Activated CD4-positive, alpha-beta T cell treated with anti-CD3 and anti-CD28 coated beads for 48 hours (primary cell): ENCODE results near the gene TPST2.

Source experiments
- DNase-seq: peaks from one replicate; pipeline ENCODE4 v3.0.0-alpha.2; 2020

TPST2 gene

GRCh38 chr22:26487996-26488395 lies 101.9 kb downstream of the TPST2 start:
- DNase-seq, result no peak

DNA sequence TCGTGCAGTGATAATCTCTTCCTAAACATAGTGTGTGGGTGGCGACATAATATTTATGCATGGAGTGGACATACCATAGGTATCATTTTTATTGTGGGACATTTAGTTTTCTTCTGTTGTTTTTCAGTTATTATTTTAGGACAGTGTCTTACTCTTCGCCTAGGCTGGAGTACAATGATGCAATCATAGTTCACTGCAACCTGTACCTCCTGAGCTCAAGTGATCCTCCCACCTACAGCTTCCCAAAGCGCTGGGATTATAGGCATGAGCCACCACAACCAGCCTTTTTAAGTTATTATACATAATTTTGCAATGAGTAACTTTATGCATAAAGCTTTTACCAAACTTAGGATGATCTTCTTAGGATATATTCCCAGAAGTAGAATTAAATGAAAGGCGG lies 103.5 kb downstream of the TPST2 start:
- no peak for DNase-seq

DNA sequence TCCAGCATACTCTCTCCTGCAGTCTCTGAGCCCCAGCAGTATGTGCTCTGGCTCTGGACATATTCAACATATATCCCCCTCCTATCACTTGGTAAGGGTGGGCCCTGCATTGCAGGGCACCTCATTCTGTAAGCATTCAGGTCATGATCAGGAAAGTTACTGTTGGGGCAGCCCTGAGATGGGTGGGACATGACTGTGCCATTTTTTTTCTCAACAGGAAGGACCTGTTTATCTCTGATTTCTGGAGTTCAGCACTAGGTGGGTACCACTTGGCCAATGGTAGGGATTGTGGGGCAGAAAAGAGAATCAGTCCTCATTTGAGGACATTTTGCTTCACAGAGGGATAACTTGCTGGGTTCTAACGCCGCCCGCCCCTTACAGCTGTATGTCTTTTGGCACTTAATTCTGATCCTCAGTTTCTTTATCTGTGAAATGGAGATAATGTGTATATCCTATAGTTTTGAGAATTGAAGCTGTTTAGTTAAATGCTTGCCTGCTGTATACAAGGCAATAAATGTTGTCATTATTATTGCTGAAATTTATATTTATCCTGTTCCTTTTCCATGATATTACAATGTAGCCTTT lies 104.0 kb downstream of the TPST2 start:
- DNase-seq, result no peak

DNA sequence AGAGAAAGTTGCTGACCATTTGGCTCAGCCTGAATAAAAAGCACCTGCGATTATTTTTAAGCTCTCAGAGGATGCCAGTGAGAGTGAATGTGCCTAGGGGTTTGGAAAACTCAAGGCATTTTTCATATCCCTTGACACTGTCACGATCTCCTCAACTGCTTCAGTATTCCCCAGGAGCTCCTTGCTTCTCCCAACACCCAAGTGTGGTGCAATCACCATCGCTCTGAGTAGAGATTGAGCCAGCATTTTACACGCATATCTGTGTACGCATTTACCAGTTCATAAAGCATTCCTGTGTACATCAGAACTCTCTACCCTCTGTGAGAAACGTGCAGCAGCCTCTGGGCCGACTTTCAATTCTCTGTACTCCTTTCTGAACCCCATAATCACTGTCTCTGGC lies 104.9 kb downstream of the TPST2 start:
- no peak for DNase-seq

DNA sequence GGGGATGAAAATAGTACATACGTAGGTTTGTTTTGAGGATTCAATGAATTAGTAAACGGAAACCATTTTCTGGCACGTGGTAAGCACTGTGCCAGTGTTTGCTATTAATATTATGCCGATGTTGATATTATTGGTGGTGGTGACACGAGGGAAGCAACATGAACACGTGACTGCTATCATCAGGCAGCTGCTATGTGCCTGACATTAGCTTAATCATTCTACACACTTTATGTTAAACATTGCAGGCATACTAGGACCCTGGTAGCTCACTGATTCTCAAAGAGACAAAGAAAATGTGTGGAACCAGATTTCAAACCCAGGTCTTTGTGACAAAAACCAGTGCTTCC lies 105.6 kb downstream of the TPST2 start:
- DNase-seq, result no peak

GRCh38 chr22:26483439-26484359 lies 106.2 kb downstream of the TPST2 start, which contains the start of the genes HPS4 and SRRD:
TSS of gene HPS4 (minus strand) at chr22:26483783. CDS start at chr22:26481762, 2,021 bp downstream.
TSS of gene SRRD (plus strand) at chr22:26483877. CDS start at chr22:26483891, 14 bp downstream.
- DNase-seq, result peak; percentile 93

- DNase-seq, result no peak
These were observed 106.9 kb downstream of the TPST2 start for GRCh38 chr22:26483043-26483438.

GRCh38 chr22:26482161-26482560 lies 107.8 kb downstream of the TPST2 start:
- no peak for DNase-seq

DNA sequence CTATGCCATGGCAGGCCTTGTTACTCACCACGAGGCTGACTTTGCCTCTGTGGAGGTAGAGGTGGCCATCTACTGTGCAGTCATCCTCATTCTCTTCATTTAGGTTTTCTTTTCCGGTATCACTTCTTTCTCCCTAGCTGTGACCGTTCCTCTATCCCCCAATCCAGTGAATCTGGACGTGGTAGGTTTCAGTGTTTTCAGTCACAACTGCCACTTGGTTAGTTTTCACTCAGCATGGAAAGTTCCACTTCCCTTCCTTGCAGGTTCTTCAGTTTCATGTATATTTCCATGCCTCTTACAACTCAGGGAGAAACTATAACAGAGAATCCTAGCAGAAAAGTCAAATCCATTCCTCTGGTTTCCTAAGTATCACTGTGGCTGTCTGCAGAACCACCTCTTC lies 108.2 kb downstream of the TPST2 start:
- peak; percentile 20 for DNase-seq

DNA sequence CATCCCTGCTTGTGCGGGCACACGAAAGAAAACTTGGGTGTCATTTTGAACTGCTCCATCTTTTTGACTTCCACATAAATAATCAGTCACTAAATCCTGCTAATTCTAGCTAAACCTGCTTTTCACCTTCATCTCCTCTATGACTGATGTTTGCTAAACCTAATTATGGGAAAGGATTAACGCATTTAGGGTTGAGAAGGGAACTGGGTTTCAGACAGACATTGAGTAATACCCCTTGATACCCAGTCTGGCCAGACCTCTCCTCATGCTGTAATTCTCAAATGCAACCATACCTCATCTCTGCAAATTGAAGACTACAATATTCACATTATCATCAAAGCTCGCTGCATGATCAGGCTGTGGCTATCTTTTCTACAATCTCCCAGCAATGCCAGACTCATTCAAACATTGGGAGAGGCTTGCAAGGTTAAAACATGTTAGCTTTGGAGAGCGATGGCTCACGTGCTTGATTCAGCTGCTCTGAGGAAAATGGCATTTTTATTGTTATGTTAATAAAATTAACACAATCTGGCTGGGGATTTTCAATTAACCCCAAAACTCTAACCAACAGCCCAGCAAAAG lies 108.7 kb downstream of the TPST2 start:
- no peak for DNase-seq

DNA sequence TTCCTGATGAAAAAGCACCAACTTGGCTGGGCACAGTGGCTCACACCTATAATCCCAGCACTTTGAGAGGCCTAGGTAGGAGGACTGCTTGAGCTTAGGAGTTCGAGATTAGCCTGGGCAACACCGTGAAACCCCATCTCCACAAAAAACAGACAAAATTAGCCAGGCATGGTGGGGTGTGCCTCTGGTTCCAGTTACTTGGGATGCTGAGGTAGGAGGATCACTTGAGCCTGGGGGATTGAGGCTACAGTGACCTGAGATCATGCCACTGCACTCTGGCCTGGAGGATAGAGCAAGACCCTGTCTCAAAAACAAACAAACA lies 109.4 kb downstream of the TPST2 start:
- DNase-seq, result no peak

DNA sequence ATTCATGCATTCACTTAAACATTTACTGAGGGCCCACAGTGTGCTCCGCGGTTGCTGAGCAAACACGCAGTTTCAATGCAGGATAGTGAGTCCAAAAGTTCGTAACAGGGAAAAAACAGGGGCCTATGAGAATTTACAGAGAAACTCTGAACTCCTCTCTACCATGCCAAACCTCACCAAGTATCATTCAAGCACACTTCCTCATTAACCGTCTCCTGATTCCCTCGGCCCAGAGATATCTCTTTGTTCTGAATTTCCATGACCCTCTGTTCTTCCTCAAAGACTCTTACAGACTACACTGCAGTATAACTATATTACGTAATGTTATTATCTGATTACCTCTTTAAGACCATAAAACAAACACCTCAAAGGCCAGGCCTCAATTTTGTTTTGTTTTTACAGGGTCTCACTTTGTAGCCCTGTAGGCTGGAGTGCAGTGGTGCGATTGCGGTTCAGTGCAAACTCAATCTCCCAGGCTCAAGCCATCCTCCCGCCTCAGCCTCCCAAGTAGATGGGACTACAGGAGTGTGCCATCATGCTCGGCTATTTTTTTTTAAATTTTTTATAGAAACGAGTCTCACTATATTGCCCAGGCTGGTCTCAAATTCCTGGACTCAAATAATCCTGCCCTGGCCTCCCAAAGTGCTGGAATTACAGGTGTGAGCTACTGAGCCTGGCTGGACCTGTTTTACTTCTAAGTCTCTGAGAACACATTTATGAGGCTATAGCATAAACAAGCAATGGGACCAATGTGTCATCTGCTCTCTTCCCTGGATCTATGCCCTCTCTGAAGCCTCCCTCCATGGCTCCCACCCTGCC lies 109.9 kb downstream of the TPST2 start:
- DNase-seq, result no peak

DNA sequence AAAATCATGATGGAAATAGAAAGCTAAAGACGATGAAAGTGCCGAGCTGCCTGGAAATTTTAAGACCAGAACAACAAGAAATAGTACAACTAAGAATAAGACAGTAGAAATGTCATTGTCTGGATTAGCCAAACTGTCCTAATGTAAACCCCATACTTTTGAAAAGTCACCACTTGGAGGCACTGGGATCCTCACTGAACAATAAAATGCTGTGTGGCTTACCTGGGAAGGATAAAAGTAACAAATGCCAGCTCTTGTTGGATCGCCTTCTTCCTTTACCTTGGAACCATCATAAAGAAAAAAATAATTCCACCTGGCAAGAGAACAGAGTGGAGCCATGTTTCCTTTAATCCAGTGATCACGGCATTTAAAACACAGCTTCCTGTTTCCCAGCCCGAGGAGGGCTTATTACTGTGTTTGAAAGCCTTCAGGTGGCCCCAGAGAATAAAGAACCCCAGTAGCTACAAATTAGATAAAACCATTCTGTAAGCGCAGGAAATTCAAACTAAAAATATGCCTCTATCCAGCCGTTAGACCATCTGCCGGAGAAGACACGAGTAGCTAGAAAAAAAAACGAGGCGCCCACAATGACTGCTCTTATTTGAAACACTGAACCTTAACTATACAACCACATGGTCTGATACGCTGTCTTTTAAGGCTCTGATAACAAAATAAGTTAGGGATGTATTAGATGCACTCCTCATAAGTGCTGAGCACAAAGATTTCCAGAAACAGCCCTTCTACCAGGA lies 110.7 kb downstream of the TPST2 start:
- DNase-seq, result no peak

DNA sequence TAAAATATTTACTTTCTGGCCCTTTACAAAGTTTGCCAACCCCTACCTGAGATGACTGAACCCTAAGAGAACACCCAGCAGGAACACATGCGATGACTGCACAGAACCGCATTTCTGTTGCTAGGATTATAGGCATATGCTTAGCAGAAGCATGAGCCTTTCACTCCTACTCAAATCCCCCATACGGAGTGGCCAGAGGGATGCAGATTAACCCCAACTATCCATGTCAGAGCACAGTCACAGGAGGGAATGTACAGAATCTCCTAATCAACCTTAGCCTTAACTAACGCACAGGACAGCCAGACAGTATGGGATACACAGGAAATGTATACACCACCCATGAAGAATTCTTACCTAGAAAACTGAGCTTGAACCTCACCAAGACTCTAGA lies 112.6 kb downstream of the TPST2 start:
- no peak for DNase-seq

DNA sequence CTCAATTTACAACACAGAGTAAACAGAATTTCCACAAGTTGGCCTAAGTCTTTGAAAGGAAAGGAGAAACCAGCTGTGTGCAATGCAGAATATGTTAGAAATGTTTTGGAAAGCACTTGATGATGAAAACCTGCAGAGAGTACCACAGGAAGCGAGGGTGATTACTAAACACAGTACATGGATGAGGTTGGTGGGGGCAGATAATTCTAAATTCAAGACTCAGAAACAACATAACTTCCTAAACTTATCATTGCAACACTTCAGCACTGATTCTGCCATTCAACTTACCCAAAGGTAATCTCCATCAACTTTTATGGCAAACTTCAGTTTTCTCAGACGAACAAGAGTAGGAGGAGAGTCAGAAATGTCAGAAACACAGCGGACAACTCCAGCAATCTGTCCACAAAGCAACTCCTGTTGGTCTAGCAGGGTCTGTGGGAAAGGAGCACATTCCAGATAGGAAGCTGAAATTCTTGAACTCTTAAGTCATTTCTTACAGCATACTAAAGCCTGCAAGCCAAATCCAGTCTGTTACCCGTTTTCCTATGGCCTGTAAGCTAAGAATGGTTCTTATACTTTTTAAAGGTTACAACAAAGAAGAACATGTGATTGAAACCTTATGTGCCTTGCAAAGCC lies 113.1 kb downstream of the TPST2 start:
- DNase-seq, result no peak

- DNase-seq, result no peak
These were observed 115.2 kb downstream of the TPST2 start for GRCh38 chr22:26474682-26475081.
